NB4 (cell line): ENCODE results near the gene HHIPL1.

Source experiments
- DNase-seq: peaks from one replicate; pipeline ENCODE4 v3.0.0; 2010; ENCODE audit warnings: low read depth
- H3K4me3 ChIP-seq: one replicate; pipeline ENCODE4 v1.5.1; 2011; ENCODE audit warnings: mild to moderate bottlenecking, low read depth, low read length, moderate library complexity
- CTCF ChIP-seq: IDR thresholded peaks from one replicate; pipeline ENCODE4 v1.5.1; 2012; ENCODE audit warnings: low read depth, low read length
- MAX ChIP-seq: IDR thresholded peaks from 2 replicates; pipeline ENCODE4 v1.6.1; 2011; ENCODE audit warnings: low read depth, low read length
- MYC ChIP-seq: IDR thresholded peaks from 2 replicates; pipeline ENCODE4 v1.6.1; 2011; ENCODE audit warnings: low read depth, low read length
- POLR2A ChIP-seq: IDR thresholded peaks from 2 replicates; pipeline ENCODE4 v1.6.1; 2011; ENCODE audit warnings: mild to moderate bottlenecking; ENCODE audit not compliant: insufficient read length; ENCODE audit errors: extremely low read depth

HHIPL1 gene

GRCh38 chr14:99715266-99716000 is 70.5 kb downstream of the HHIPL1 start:
- no peak for DNase-seq
- no peak overlapping the region for H3K4me3 ChIP-seq
- TF ChIP-seq POLR2A (no peak), MAX (no peak), MYC (no peak), CTCF (no peak)

GRCh38 chr14:99716091-99716849 is 71.3 kb downstream of the HHIPL1 start:
- TF ChIP-seq MYC = no peak
- H3K4me3 ChIP-seq = no peak overlapping the region
- DNase-seq = no peak

- TF ChIP-seq MAX (no peak), CTCF (no peak), MYC (no peak), POLR2A (no peak)
- no peak for DNase-seq
- no peak overlapping the region for H3K4me3 ChIP-seq
Measured at GRCh38 chr14:99716850-99717681, 72.1 kb downstream of the HHIPL1 start.

GRCh38 chr14:99717682-99718013 is 72.7 kb downstream of the HHIPL1 start:
- TF ChIP-seq MYC (no peak), POLR2A (no peak), MAX (no peak), CTCF (no peak)
- DNase-seq = no peak
- H3K4me3 ChIP-seq = no peak overlapping the region

- TF ChIP-seq MYC (no peak), POLR2A (no peak), MAX (no peak), CTCF (no peak)
Measured at GRCh38 chr14:99718031-99718810, 73.3 kb downstream of the HHIPL1 start.

More at GRCh38 chr14:99718031-99718810, 73.3 kb downstream of the HHIPL1 start:
- no peak for DNase-seq
- H3K4me3 ChIP-seq = no peak overlapping the region
